ENCODE results near the gene IL15.

GRCh38 chr4:141656031-141656430 is 19.6 kb downstream of the IL15 start:
- TF ChIP-seq EZH2phosphoT487 (conservative IDR thresholded peaks at IDR 0.05; ENCODE audit: low read length), result no peak
- no peak for TF ChIP-seq CTCF (IDR thresholded peaks at IDR 0.05; ENCODE audit: insufficient read depth, low read length, poor library complexity, severe bottlenecking)
